ENCODE results near the gene ANTXR2. TPM values are rescaled to one million over a fixed set of nuclear protein-coding genes. Genes with fewer than 3 reads are reported as not detected.
A peak's percentile ranks its signal among the peaks of the same experiment; 100 is the strongest.

The ANTXR2 gene
- total and polyA plus RNA-seq, 2 of the 13 experiments (the other 11 are each of a cell fraction or from before 2014, with no cell fraction given): 4.6 to 14.5 TPM

DNA sequence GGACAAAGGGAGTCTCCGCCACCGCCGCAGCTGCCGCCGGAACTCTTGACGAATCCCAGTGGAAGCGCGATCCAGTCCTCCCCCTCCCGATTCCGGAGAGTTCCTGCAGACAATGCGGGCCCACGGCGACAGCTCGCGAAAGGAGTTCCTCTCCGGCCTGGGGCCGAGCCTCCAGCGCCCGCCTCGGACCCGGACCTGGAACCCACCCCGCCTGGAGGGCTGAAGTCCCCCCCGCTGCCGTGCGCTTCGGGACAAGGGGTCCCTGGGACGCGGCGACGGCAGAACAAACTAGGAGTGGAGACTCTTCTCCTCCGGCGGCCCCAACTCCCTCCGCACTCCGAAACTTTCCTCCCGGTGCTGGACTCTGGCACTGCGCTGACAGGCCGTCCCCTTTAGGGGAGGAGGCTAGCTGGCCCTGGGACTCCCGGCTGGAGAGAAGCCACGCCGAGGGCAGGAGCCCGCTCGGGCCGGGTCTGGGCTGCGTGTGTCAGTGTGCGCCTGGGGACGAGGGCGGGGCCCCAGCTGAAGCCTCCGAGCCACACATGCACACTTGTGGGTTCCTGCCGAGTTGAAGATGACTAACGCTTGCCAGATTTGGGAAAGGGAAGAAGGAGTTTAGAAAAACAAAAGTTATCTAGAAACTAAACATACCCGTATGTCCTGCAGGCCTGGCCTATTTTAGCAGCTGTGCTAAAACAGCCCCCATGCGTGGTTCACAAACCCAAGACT is at the start of gene ANTXR2 (continued):
- TF ChIP-seq, protein P1, sequence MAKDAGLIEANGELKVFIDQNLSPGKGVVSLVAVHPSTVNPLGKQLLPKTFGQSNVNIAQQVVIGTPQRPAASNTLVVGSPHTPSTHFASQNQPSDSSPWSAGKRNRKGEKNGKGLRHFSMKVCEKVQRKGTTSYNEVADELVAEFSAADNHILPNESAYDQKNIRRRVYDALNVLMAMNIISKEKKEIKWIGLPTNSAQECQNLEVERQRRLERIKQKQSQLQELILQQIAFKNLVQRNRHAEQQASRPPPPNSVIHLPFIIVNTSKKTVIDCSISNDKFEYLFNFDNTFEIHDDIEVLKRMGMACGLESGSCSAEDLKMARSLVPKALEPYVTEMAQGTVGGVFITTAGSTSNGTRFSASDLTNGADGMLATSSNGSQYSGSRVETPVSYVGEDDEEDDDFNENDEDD (CRISPR knock-in tag; IDR thresholded peaks at IDR 0.05; ENCODE audit: borderline replicate concordance): no peak; the same call in 1 of the 2 replicates
- TF ChIP-seq ZNF788 (CRISPR knock-in tag; IDR thresholded peaks at IDR 0.05; ENCODE audit: borderline replicate concordance) (no peak), ZNF567 (CRISPR knock-in tag; IDR thresholded peaks at IDR 0.05; ENCODE audit: borderline replicate concordance) (no peak), GLI4 (CRISPR knock-in tag; IDR thresholded peaks at IDR 0.05; ENCODE audit: borderline replicate concordance) (no peak), HES4 (CRISPR knock-in tag; IDR thresholded peaks at IDR 0.05; ENCODE audit: borderline replicate concordance) (no peak), PBX2 (CRISPR knock-in tag; IDR thresholded peaks at IDR 0.05) (no peak), MTERF4 (CRISPR knock-in tag; IDR thresholded peaks at IDR 0.05) (0 out of 2 replicates have a peak, but pooled peaks have one; percentile 59), NFYC (CRISPR knock-in tag; IDR thresholded peaks at IDR 0.05) (no peak), TBX2 (CRISPR knock-in tag; IDR thresholded peaks at IDR 0.05; ENCODE audit: borderline replicate concordance) (no peak), TGIF2 (CRISPR knock-in tag; IDR thresholded peaks at IDR 0.05) (no peak; the same call in 1 of the 2 replicates), ZNF616 (CRISPR knock-in tag; IDR thresholded peaks at IDR 0.05; ENCODE audit: low read depth) (no peak), TIGD3 (CRISPR knock-in tag; IDR thresholded peaks at IDR 0.05; ENCODE audit: borderline replicate concordance) (no peak), BCL6 (CRISPR knock-in tag; IDR thresholded peaks at IDR 0.05) (no peak; the same call in 1 of the 2 replicates), MIER3 (CRISPR knock-in tag; IDR thresholded peaks at IDR 0.05; ENCODE audit: borderline replicate concordance) (0 out of 2 replicates have a peak, but pooled peaks have one; percentile 23), CHCHD3 (CRISPR knock-in tag; IDR thresholded peaks at IDR 0.05) (peak; percentile 64; the same call in 1 of the 2 replicates), NFE2L2 (IDR thresholded peaks at IDR 0.05; ENCODE audit: low read length) (no peak), TCF7L2 (IDR thresholded peaks at IDR 0.05; ENCODE audit: low read depth, low read length) (no peak), ZNF576 (CRISPR knock-in tag; IDR thresholded peaks at IDR 0.05) (no peak), HNRNPH1 (optimal IDR thresholded peaks at IDR 0.05; ENCODE audit: low read depth, low read length) (peak; percentile 76), CREB1 (IDR thresholded peaks at IDR 0.05) (no peak), CREB1 (CRISPR knock-in tag; IDR thresholded peaks at IDR 0.05) (no peak), CENPT (CRISPR knock-in tag; IDR thresholded peaks at IDR 0.05; ENCODE audit: low read depth) (no peak), ZNF607 (CRISPR knock-in tag; IDR thresholded peaks at IDR 0.05; ENCODE audit: borderline replicate concordance) (0 out of 2 replicates have a peak, but pooled peaks have one; percentile 23), ZNF709 (CRISPR knock-in tag; IDR thresholded peaks at IDR 0.05) (peak; percentile 24; the same call in 1 of the 2 replicates), FOXK1 (CRISPR knock-in tag; IDR thresholded peaks at IDR 0.05; ENCODE audit: borderline replicate concordance, low read depth) (no peak)

Measured in HepG2 (cell line).